Measurements from ENCODE around the gene ZNF609.

DNA sequence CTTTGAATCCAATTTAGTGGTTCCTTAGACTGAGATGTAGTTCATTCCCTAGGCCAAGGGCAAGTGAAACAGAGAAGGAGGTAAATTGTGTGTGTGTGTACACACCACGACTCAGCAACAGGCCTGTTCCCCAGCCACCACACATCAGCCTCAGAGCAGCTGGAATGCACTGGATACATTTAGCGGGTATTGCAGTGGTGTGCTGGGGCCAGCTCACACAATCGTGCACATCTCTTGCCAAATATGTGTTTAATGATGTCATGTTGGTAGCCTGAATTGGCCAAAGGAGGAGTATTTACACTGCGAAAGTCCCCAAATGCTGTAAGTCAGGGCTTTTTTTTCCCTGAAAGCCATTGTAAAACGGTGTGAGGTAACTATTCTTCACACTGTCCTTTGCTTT lies 232.8 kb downstream of the ZNF609 start:
- no peak for TF ChIP-seq POLR2A (IDR thresholded peaks at IDR 0.05; ENCODE audit: low read depth, low read length)
- TF ChIP-seq PAX5 (IDR thresholded peaks at IDR 0.05; ENCODE audit: insufficient read depth, low read length, severe bottlenecking), result no peak
- no peak for TF ChIP-seq POLR2AphosphoS5 (IDR thresholded peaks at IDR 0.05; ENCODE audit: low read depth, low read length)
- TF ChIP-seq TAF1 (IDR thresholded peaks at IDR 0.05; ENCODE audit: low read depth, low read length), result no peak
- TF ChIP-seq POU2F2 (IDR thresholded peaks at IDR 0.05; ENCODE audit: low read depth, low read length), result no peak
- TF ChIP-seq SPI1 (IDR thresholded peaks at IDR 0.05; ENCODE audit: low read depth, low read length), result no peak
